Measurements from ENCODE around the gene UBA1.

The UBA1 gene

DNA sequence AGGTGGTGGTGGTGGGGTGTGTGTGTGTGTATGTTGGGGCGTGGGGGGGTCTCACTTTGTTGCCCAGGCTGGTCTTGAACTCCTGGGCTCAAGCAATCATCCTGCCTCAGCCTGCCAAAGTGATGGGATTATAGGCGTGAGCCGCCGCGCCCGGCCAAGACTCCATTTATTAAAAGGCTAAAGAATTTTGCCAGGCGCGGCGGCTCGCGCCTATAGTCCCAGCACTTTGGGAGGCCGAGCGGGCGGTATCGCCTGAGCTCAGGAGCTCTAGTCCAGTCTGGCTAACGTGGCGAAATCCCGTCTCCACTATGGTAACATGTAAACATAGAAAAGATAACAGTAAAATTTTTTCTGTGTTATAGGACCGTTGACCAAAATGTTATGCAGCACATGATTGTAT lies 3.7 kb upstream of the UBA1 start:
- DNase-seq (ENCODE audit: low read depth): no peak

DNA sequence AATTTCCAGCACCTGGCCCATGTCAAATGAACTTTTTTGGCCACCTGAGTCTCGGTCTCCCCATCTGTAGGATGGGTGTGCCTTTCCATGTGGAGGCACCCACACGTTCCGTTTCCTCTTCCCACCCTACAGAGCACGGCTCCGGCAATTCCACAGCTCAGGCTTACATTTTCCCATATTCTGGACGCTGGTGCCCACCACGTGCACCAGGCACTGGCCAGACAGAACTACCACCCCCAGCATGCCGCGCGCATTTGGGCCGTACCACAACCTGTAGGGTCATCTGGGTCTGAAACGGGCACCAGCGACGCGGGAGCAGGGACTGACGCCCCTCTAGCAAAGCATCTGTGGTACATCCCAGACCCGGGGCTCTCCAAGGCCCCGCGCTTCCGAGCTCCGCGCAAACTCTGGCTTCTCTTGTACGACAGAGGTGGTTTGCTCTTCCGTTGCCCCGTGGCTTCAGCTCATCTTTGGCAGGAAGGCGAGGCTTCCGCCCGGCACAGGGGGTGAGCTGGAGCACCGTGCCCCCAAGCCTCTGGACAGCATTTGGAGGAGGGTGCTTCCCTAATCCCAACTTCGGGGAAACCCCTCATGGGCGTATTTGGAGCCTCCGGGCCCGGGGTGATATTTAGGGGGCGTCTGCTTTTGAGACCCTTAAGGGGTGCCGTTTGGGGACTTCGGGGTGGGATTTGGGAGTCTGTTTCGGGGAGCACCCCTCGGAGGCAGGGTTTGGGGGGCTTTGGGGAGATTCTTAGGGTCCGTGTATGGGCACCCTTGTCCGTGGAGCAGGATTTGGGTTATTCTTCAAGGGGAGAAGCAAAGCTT lies 3.0 kb upstream of the UBA1 start:
- peak; percentile 72 for DNase-seq (ENCODE audit: low read depth)

DNA sequence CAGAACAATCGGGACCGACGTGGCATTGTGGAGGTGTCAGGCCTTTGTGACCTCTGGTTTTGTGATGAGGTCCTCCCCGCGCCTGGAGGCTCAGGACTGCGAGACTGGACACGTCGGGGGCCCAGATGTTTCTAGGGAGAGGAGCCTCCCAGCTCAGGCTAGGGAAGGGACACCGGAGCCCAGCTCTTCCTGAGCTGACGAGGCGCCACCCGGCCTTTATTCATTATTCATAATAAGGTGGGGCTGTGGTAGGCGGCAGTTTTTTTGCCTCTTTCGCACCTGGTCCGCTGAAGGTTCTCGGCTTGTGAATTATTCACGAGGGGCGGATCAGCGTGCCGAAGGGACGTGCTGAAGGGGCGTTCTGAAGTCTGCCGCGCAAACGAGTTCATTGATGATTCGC lies 2.3 kb upstream of the UBA1 start:
- DNase-seq (ENCODE audit: low read depth): peak; percentile 37

DNA sequence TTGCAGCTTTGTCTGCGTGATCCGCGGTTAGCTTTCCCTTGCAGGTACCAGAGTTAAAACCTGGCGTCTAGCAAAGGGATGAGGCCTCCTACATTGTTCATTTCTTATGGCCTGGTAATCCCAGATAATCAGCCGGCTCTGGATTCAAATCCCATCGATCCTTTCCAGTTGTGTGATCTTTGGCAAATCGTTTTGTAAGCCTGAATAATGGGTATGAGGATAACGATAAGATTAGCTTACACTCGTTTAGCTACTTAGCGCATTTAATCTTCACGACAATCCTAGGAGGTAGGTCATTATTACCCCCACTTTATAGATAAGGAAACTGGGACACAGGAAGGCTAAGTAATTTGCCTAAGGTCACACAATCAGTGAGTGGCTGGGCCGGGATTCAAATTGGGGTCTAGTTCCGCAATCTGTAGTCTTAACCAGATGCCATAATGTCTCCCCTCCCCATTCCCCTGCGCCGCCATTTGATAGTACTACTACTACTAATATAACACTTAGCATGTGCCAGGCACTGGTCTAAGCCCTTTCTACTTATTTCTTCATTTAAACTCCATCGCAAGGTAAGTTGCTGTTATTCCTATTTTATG lies 1.7 kb upstream of the UBA1 start:
- DNase-seq (ENCODE audit: low read depth): no peak

DNA sequence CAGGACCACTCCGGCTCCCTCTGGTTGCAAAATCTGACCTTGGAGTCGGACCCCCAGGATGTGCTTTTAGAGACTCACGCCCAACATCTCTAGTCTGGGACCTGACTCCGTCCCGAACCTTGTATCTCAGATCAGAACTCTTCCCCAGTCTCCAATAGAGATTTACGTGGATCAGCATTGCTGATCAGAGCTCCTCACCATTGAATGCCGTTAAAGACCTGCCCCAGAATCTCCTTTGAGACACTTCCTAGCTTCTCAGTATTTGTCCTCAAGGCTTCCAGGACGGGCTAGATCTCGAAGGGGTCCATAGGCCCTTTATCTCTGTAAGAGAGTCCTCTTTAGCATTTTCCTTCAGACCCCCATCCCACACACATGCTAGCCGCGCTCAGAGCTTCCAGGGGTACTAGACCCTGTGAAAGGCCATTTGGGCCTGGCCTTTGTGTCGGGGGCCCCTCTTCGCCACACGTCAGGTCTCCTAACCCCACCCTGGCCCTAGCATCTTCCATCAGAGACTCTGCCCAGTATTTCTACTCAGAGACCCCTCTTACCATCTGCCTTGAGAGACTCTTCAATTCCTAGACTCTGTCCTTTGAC lies 662 bp downstream of the UBA1 start:
- no peak for DNase-seq (ENCODE audit: low read depth)

DNA sequence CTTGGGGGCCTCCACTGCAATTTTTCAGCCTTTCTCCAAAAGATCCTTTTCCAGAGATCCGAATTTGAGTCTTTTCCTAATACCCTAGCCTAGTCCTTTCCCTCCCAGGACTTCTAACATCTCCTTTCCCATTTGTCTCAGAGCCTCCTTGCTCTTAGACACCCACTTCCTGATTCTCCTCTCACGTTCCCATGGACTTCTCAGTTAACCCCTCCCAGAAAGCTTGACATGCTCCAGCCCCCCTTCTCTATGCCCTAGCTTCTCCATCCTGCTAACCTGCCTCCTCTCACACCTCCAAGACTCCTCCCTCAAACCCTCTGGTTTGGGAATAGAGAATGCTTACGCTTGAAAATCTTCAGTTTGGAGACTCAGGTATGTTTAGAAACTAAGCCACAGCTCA lies 2.5 kb downstream of the UBA1 start:
- no peak for DNase-seq (ENCODE audit: low read depth)

DNA sequence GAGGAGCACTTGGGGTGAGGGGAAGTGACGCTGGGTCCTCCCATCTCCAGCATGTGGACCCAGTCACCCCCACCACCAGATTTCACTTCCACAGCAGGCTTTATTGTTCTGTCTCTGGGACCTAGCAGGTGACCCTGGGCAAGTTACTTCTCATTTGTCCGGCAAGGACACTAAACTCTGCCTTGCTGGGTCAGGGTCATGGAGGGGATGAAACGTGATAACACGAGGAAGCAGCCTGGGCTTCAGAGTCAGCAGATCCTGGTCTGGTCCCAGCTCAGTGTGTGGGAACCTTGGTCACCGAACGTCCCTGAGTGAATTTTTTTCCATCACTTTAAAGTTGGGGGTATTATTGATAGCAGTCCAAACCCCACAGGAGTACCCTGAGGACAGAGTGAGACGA lies 3.9 kb downstream of the UBA1 start:
- no peak for DNase-seq (ENCODE audit: low read depth)

DNA sequence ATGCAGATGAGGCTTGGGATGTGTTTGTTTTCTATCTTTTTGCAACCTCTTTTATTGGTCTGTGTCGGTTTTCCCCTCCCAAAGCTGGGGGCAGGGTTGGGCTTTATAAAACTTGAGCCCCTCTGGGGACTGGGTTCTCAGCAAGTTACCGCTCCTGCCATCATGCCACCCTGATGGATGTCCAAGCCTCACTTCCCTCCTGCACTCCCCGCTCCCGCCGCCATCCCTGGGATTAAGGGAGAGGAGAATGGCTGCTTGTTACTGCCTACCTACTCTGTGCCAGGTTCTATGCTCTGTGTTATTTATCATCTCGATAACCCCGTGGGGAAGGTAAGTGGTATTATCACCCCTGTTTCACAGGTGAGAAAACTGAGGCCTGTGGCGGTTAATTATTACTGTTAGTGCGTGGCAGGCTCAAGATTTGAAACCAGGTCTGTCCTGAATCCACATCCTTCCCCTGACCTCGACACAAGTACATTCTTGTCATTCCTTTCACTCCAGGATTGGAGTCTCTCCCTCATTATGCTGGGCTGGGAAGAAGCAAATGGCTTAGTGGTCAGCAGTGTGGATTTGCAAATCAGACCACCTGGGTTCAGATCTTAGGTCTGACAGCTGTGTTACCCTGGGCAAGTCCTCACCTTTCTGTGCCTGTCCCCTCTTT lies 4.5 kb downstream of the UBA1 start:
- no peak for DNase-seq (ENCODE audit: low read depth)

DNA sequence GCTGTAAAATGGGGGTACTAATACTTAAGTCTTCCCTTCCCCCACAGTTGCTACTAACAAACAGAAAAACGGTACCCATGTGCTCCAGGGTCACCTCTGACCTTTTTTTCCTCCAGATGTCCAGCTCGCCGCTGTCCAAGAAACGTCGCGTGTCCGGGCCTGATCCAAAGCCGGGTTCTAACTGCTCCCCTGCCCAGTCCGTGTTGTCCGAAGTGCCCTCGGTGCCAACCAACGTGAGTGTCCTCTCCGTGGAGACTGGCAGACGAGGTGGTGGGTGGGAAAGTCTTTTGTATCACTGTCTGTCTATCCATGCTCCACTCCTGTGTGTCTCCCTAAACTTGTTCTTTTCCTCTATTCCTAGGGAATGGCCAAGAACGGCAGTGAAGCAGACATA lies 5.1 kb downstream of the UBA1 start:
- DNase-seq (ENCODE audit: low read depth): no peak

DNA sequence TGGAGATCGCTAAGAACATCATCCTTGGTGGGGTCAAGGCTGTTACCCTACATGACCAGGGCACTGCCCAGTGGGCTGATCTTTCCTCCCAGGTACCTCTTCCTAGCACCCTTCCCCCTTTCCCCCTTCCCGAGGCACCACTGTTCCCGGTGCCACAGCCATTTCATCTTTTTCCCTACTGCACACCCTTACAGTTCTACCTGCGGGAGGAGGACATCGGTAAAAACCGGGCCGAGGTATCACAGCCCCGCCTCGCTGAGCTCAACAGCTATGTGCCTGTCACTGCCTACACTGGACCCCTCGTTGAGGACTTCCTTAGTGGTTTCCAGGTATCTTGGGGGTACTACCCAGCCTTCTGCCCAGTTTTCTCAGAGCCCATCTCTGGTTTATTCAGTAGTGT lies 5.7 kb downstream of the UBA1 start:
- no peak for DNase-seq (ENCODE audit: low read depth)

DNA sequence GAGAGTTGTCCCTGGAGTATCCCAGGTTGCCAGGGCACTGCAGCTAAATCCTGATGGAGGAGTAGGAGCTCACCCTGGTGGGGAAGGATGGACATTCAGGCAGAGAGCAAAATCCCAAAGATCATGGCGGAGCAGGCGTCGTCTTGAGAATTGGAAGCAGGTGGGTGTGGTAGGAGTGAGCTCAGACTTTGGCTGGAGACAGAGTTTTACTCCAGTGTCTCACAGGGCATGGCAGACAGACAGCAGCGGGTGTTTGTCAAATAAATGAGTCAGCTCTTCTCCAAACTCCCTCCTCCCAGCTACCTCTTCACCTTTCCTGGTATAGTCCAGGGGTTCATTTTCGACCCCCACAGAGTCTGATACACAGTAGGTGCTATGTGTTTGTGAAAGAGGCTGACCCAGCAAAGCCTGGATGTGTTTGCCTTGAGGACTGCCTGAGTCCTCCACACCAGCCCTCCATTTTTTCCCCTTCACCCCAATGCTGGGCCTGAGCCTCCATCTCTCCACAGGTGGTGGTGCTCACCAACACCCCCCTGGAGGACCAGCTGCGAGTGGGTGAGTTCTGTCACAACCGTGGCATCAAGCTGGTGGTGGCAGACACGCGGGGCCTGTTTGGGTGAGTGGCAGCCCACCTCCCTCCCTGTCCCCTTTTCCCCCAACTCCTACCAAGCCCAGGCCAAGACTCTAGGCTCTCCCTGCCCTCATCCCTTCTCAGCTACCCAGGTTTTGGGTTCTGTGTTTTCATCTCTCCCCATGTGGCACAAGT lies 6.9 kb downstream of the UBA1 start:
- no peak for DNase-seq (ENCODE audit: low read depth)

DNA sequence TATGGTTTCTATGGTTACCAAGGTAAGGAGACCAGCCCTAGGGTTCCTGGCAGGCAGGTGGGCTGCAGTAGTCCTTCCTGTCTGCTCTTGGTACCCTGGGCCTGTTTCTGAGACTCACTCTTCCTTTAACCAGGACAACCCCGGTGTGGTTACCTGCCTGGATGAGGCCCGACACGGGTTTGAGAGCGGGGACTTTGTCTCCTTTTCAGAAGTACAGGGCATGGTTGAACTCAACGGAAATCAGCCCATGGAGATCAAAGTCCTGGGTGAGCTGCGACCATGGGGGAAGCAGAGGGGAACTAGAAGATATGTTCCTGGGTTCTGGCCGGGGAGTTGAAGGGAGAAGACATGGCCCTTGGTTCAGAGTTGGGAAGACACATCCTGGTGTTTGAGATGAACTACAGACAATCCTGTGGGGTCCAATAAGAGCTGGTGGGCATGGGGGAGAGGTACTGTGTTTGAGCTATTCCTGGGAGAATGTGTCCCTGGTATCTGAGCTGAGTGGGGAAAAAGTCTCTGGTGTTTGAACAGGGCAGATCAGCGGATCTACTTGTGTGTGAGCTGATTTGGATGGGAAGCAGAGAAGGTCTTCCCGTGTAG lies 7.8 kb downstream of the UBA1 start:
- no peak for DNase-seq (ENCODE audit: low read depth)

DNA sequence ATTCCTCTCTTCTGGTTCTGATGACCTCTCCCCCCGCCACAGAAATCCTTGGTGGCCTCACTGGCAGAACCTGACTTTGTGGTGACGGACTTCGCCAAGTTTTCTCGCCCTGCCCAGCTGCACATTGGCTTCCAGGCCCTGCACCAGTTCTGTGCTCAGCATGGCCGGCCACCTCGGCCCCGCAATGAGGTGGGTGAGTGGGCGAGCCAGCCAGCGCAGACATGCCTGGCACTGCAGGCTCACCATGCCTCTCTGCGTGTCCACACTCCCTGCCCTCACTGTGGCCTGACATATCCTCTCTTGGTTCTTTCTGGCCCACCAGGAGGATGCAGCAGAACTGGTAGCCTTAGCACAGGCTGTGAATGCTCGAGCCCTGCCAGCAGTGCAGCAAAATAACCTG lies 8.7 kb downstream of the UBA1 start:
- no peak for DNase-seq (ENCODE audit: low read depth)

DNA sequence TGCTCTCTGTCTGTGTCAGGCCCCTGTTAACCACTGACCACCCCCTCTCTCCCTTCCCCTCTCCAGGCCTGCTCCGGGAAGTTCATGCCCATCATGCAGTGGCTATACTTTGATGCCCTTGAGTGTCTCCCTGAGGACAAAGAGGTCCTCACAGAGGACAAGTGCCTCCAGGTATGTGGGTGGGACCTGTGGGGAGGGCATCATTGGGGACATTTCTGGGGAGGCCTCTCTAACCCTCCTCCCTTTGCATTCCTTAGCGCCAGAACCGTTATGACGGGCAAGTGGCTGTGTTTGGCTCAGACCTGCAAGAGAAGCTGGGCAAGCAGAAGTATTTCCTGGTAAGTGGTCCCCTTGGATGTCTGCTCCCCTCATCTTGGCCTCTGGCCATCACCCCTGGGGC lies 9.2 kb downstream of the UBA1 start:
- no peak for DNase-seq (ENCODE audit: low read depth)

DNA sequence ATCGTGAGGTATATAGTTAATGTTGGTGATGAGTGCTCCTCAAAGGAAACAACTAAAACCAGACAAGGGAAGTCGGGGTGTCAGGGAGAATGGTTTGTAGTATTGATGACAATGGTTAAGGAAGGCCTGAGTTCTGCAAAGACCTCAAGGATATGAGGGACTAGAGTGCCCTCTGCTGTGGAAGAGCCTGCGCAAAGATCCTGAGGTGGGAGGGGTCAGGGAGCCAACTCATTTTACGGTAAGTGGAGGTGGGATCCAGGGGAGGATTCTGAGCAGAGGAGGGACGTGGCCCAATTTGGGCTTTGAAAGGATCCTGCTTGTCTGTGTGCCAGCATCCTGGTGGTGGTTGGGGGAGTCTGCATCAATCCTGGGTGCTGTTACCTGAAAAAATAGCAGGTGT lies 11.3 kb downstream of the UBA1 start:
- no peak for DNase-seq (ENCODE audit: low read depth)

DNA sequence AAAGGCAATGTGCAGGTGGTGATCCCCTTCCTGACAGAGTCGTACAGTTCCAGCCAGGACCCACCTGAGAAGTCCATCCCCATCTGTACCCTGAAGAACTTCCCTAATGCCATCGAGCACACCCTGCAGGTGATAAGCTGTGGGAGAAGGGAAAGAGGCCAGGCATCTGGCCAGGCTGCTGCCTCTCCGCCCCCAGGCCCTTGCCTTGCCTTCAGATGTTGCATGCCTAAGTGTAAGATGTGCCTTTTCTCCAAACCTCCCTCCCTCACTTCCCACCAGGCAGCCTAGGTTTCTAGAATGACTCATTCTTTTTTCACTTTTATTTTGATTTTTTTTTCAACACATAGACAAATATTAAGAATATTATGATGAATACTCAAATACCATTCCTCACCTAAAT lies 12.7 kb downstream of the UBA1 start:
- no peak for DNase-seq (ENCODE audit: low read depth)

DNA sequence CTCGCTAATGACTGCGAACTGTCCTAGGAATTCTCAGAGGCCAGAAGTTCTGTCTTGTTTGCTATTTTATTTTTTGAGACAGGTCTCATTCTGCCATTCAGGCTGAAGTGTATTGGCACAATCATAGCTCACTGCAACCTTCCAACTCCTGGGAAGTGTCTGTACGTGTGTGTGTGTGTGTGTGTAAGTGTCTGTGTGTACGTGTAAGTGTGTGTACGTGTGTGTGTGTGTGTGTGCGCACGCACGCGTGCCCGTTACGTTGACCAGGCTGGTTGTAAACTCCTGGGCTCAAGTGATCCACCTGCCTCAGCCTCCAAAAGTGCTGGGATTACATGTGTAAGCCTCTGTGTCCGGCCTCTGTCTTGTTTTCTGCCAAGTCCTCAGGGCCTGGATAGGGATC lies 14.5 kb downstream of the UBA1 start:
- DNase-seq (ENCODE audit: low read depth): no peak

DNA sequence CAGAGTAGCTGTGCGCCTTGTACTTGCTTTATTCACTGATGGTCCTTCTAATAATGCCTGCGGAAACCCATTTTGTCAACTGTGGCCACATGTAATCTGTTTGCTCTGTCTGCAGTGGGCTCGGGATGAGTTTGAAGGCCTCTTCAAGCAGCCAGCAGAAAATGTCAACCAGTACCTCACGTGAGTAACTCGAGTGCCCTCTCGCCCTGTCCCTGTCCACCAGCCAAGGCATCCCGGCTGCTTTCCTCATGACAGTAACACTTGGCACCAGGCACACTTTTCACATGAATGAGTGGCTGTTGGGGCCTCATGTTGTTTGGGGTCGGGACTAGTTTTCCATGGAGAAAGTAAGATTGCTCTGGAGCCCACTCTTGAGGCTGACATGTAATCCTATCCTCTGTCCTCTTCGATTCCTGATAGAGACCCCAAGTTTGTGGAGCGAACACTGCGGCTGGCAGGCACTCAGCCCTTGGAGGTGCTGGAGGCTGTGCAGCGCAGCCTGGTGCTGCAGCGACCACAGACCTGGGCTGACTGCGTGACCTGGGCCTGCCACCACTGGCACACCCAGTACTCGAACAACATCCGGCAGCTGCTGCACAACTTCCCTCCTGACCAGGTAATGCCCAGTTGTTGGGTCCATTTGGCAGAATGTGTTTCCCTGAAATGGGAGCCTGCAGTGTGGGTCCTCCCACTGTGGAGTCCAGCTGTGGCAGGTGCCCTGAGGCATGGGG lies 16.0 kb downstream of the UBA1 start:
- no peak for DNase-seq (ENCODE audit: low read depth)

DNA sequence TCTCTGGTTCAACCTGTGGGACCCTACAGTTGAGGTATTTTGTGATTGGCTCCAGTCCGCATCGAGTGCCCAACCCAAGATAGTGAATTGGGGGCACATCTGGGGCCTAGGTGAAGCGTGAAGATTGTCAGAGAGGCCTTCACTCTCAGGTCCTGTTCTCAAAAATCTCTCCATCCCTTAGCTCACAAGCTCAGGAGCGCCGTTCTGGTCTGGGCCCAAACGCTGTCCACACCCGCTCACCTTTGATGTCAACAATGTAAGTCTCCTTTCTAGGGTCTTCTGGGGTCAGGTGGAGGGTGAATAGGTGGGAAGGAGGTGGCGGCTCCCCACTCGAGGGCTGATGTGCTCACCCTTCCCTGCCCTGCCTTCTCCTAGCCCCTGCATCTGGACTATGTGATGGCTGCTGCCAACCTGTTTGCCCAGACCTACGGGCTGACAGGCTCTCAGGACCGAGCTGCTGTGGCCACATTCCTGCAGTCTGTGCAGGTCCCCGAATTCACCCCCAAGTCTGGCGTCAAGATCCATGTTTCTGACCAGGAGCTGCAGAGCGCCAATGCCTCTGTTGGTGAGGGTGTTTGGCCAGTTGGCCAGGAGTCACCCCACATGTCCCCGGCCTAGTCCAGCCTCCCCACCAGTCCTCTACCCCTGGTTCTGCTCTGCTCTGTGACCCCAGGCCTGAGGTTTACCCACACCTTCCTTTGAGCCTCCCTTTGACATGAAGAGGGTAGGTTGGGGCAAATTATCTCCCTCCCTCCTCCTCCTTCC lies 17.2 kb downstream of the UBA1 start:
- no peak for DNase-seq (ENCODE audit: low read depth)

Measured in stimulated activated CD4-positive, alpha-beta T cell treated with anti-CD3 and anti-CD28 coated beads, Interleukin-2, amount 100 ng/mL, for 4 hours (primary cell).